ENCODE data around the gene SEC14L1. TPM values are rescaled to one million over a fixed set of nuclear protein-coding genes. Genes with fewer than 3 reads are reported as not detected.
"Not testable (repeated sequence)": the region's sequence is repeated elsewhere in the genome, so short reads cannot be mapped to it uniquely, and the experiment has no call there.

SEC14L1 gene
- total RNA-seq, 1 donor from 2014 or later, result 79.6 TPM

DNA sequence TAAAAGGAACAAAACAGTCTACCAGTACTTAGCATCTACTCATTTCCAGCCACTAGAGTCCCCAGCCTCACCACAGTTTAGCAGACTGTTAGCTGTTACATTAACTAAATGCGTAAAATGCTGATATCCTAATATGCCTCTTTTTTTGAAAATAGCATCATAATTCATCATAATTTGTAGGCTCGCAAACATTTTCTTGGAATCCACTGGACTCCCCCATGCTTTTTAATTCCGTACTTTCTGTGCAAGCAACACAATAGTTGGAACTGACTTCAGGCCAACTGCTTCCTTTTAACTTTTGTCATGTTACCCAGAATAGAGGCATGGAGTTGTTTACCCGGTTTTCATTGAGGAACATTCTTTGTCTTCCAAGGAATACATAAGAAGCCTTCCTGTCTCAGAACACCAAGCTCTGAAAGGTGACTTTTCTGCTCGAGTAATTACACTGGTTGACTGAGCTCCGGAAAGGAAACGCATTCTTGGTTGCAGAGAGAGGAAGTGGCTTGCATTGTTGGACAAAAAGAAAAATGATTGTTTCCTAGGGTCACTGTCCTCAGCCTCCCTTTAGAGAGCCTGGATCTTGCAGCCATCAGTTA lies 30.9 kb upstream of the SEC14L1 start:
- ChIA-PET POLR2A (interaction anchor here (0.7 to 1.9 kb wide), 5 partner anchors 10 to 226 kb away, joined by 3 to 22 read pairs (median 5); partner anchors contain the start of gene SEC14L1), CTCF (no interaction called here)
- H3K9me3 Mint-ChIP-seq, result no peaks in the 10 kb centered on the region
- TF ChIP-seq, protein P1, sequence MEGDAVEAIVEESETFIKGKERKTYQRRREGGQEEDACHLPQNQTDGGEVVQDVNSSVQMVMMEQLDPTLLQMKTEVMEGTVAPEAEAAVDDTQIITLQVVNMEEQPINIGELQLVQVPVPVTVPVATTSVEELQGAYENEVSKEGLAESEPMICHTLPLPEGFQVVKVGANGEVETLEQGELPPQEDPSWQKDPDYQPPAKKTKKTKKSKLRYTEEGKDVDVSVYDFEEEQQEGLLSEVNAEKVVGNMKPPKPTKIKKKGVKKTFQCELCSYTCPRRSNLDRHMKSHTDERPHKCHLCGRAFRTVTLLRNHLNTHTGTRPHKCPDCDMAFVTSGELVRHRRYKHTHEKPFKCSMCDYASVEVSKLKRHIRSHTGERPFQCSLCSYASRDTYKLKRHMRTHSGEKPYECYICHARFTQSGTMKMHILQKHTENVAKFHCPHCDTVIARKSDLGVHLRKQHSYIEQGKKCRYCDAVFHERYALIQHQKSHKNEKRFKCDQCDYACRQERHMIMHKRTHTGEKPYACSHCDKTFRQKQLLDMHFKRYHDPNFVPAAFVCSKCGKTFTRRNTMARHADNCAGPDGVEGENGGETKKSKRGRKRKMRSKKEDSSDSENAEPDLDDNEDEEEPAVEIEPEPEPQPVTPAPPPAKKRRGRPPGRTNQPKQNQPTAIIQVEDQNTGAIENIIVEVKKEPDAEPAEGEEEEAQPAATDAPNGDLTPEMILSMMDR (IDR thresholded peaks at IDR 0.05), result no peak
- H3K27ac Mint-ChIP-seq, result peak overlapping the region; percentile 38
- H3K4me1 Mint-ChIP-seq, result peaks cover 56% of the 10 kb centered on the region
- H3K4me3 Mint-ChIP-seq, result peak overlapping the region; percentile 53
- ATAC-seq (ENCODE audit: low read depth) (peak; percentile 23), DNase-seq (no peak)
- intact Hi-C loops (cut with micrococcal nuclease), result no loop called here
- no peaks in the 10 kb centered on the region for H3K27me3 Mint-ChIP-seq
- H3K36me3 Mint-ChIP-seq (ENCODE audit: low read depth), result no peaks in the 10 kb centered on the region

DNA sequence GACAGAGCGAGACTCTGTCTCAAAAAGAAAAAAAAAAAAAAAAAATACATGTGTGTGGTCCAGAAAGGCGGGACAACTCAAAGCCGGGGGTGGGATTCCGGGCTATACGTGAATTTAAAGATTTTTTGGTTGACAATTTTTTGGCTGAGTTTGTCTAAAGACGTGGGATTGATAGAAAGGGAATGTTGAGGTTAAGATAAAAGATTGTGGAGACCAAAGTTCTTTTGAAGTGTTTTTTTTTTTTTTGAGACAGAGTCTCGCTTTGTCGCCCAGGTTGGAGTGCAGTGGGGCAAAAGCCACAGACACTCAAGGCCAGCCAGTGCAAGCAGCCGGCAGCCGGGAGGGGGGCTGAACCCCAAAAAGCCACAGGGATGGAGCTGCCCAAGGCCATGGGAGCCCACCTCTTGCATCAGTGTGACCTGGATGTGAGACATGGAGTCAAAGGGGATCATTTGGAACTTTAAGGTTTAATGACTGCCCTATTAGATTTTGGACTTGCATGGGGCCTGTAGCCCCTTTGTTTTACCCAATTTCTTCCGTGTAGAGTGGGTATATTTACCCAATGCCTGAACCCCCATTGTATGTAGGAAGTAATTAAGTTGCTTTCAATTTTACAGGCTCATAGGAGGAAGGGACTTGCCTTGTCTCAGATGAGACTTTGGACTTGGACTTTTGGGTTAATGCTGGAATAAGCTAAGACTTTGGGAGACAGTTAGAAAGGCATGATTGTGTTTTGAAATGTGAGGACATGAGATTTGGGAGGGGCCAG lies 29.4 kb upstream of the SEC14L1 start:
- peaks cover 47% of the 10 kb centered on the region for H3K4me1 Mint-ChIP-seq
- H3K4me3 Mint-ChIP-seq; CTCF ChIA-PET; intact Hi-C loops (cut with micrococcal nuclease); DNase-seq; H3K9me3 Mint-ChIP-seq; H3K27ac Mint-ChIP-seq; H3K36me3 Mint-ChIP-seq (ENCODE audit: low read depth); ATAC-seq (ENCODE audit: low read depth); H3K27me3 Mint-ChIP-seq: not testable (repeated sequence)
- POLR2A ChIA-PET, result interaction anchor here (1.9 kb wide), 1 partner anchor 29 kb away, joined by 22 read pairs; the partner anchor contains the start of gene SEC14L1

DNA sequence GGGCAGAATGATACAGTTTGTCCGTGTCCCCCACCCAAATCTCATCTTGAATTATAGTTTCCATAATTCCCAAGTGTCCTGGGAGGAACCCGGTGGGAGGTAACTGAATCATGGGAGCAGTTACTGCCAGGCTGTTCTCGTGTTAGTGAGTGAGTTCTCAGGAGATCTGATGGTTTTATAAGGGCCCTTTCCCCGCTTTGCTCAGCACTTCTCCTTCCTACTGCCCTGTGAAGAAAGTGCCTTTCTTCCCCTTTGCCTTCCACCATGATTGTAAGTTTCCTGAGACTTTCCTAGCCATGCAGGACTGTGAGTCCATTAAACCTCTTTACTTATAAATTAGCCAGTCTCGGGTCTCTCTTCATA lies 28.9 kb upstream of the SEC14L1 start:
- Mint-ChIP-seq H3K27me3 (no peaks in the 10 kb centered on the region), H3K9me3 (no peaks in the 10 kb centered on the region), H3K36me3 (ENCODE audit: low read depth) (no peaks in the 10 kb centered on the region), H3K27ac (no peak overlapping the region), H3K4me3 (no peak overlapping the region), H3K4me1 (peaks cover 43% of the 10 kb centered on the region)
- intact Hi-C loops (cut with micrococcal nuclease), result no loop called here
- TF ChIP-seq, protein P1 (IDR thresholded peaks at IDR 0.05), result no peak
- DNase-seq (no peak), ATAC-seq (ENCODE audit: low read depth) (no peak)
- CTCF ChIA-PET, result no interaction called here
- POLR2A ChIA-PET, result no interaction called here

DNA sequence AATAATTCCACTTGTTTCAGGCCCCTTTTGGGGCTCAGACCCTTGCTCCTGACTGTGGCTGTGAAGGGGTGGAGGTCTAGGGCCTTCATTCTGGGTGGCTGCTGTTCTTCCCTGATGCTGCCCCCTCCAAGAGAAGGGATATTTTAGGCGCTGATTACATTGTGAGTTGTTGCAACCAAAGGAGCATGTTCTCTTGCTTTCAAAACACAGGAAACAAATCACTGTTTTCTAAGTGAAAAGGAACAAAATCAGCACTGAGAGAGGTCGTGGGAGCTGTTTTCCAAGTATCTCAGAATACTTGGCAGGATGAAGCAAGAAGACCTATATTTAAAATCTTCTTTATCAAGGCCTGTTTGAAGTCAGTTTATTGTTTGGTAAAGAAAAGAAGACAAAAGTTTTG lies 25.3 kb upstream of the SEC14L1 start:
- POLR2A ChIA-PET, result interaction anchor here (0.7 kb wide), 1 partner anchor 68 kb away, joined by 5 read pairs; no protein-coding TSS in a partner anchor
- H3K9me3 Mint-ChIP-seq, result no peaks in the 10 kb centered on the region

DNA sequence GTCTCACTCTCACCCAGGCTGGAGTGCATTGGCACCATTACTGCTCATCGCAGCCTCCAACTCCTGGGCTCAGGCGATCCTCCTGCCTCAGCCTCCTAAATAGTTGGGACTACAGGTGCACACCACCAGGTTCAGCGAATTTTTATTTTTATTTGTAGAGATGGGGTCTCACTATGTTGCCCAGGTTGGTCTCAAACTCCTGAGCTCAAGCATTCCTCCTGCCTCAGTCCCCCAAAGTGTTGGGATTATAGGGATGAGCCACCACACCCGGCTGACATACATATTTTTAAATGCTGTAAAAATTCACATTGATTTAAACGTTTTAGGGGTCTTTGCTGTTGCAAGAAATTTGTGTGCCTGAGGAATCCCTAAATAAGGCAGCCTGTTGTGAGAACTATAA lies 24.8 kb upstream of the SEC14L1 start:
- ATAC-seq (ENCODE audit: low read depth) (no peak), DNase-seq (no peak)
- no peaks in the 10 kb centered on the region for H3K27me3 Mint-ChIP-seq
- intact Hi-C loops (cut with micrococcal nuclease), result no loop called here
- H3K4me3 Mint-ChIP-seq, result no peak overlapping the region
- H3K9me3 Mint-ChIP-seq, result no peaks in the 10 kb centered on the region
- peaks cover 11% of the 10 kb centered on the region for H3K4me1 Mint-ChIP-seq
- H3K36me3 Mint-ChIP-seq (ENCODE audit: low read depth), result no peaks in the 10 kb centered on the region
- TF ChIP-seq, protein P1 (IDR thresholded peaks at IDR 0.05), result no peak
- POLR2A ChIA-PET, result interaction anchor here (0.7 kb wide), 1 partner anchor 67 kb away, joined by 5 read pairs; no protein-coding TSS in a partner anchor
- H3K27ac Mint-ChIP-seq, result no peak overlapping the region
- CTCF ChIA-PET, result no interaction called here

More for the DNA sequence above, 25.3 kb upstream of the SEC14L1 start:
- Mint-ChIP-seq H3K36me3 (ENCODE audit: low read depth) (no peaks in the 10 kb centered on the region), H3K27me3 (no peaks in the 10 kb centered on the region), H3K27ac (no peak overlapping the region), H3K4me1 (peaks cover 12% of the 10 kb centered on the region), H3K4me3 (no peak overlapping the region)
- no peak for ATAC-seq (ENCODE audit: low read depth)
- intact Hi-C loops (cut with micrococcal nuclease), result no loop called here
- DNase-seq, result no peak
- TF ChIP-seq, protein P1 (IDR thresholded peaks at IDR 0.05), result no peak
- CTCF ChIA-PET, result no interaction called here
